Kidney (tissue), 14 donors: ENCODE measurements around the gene CFDP1. TPM values are rescaled to one million over a fixed set of nuclear protein-coding genes. Genes with fewer than 3 reads are reported as not detected.

Source experiments
- DNase-seq, 5 donors: peaks; one replicate each; pipeline ENCODE4 v3.0.0-alpha.2; 2013 to 2020
- FAIRE-seq: peaks from 2 replicates; lab custom pipeline; 2012; peaks lifted over from hg19 to GRCh38; lab: Jason Lieb, UNC
- H3K27ac ChIP-seq, 2 donors: one replicate each; pipeline ENCODE4 v1.7.0; 2013; ENCODE audit warnings: low read depth in 2 of 2, low read length in 2 of 2, inconsistent platforms in 1 of 2
- H3K27me3 ChIP-seq: one replicate; pipeline ENCODE4 v1.7.1; 2013; ENCODE audit warnings: low read length, inconsistent platforms; ENCODE audit not compliant: control insufficient read depth, insufficient read depth
- H3K36me3 ChIP-seq, 3 donors: one replicate each; pipeline versions ENCODE4 v1.7.0 to v1.7.1; 2013; ENCODE audit warnings: low read length in 3 of 3, control low read depth in 1 of 3, inconsistent platforms in 1 of 3; ENCODE audit not compliant: insufficient read depth in 3 of 3, control insufficient read depth in 2 of 3
- H3K4me1 ChIP-seq, 3 donors: one replicate each; pipeline versions ENCODE4 v1.7.0 to v1.7.1; 2013; ENCODE audit warnings: low read length in 3 of 3, inconsistent platforms in 1 of 3, low read depth in 1 of 3; ENCODE audit not compliant: control insufficient read depth in 2 of 3, insufficient read depth in 2 of 3
- H3K4me3 ChIP-seq, 3 donors: one replicate each; pipeline versions ENCODE4 v1.7.0 to v1.8.1; 2013; ENCODE audit warnings: low read length in 3 of 3, control low read depth in 1 of 3, inconsistent platforms in 1 of 3
- H3K9ac ChIP-seq, 3 donors: one replicate each; pipeline versions ENCODE4 v1.7.0 to v1.7.1; 2013; ENCODE audit warnings: low read length in 3 of 3, control low read depth in 1 of 3, inconsistent platforms in 1 of 3
- H3K9me3 ChIP-seq, 3 donors: one replicate each; pipeline versions ENCODE4 v1.7.0 to v1.7.1; 2013; ENCODE audit warnings: low read length in 3 of 3, control low read depth in 1 of 3, inconsistent platforms in 1 of 3; ENCODE audit not compliant: control insufficient read depth in 2 of 3, insufficient read depth in 1 of 3
- CTCF ChIP-seq: IDR thresholded peaks from 3 replicates; pipeline ENCODE4 v1.5.1; 2012; ENCODE audit warnings: mild to moderate bottlenecking, moderate library complexity, borderline replicate concordance; ENCODE audit not compliant: insufficient read depth; ENCODE audit errors: extremely low read depth
- intact Hi-C: fragments of 100-400 bp; cut with DNase I; formaldehyde crosslinking; loops from one replicate; pipeline ENCODE4 v1.11.1; 2022
- polyA plus RNA-seq: library from polyadenylated mRNA; stranded (reverse); fragments of 350-450 nt; fragmentation: Illumina TruSeq; extraction: RNeasy Lipid Tissue Mini Kit (QIAGEN cat#74804); gene quantifications from one replicate; pipeline ENCODE4 v1.2.3, GENCODE V29; 2014; ENCODE audit warnings: low read depth, low replicate concordance; ENCODE audit not compliant: insufficient read depth
- total RNA-seq: library from RNA; stranded (reverse); fragmentation: NEBNext Ultra II Directional; extraction: Animal tissue kit (Norgen Biotek cat#: 25700); gene quantifications from one replicate; pipeline ENCODE4 v1.2.1, GENCODE V29; 2021
- donor health status: control.
- donor health status: control.
- donor health status: control.
- donor health status: control.
- donor health status: control.
- donor health status: DM: yes; HTN: yes; CAD: no.
- donor health status: Normal renal cell carcinoma (clear cell type).

CFDP1 gene
- total and polyA plus RNA-seq, 2 donors from 2014 or later: 53.5 to 148 TPM

GRCh38 chr16:75380870-75381269 is 52.4 kb downstream of the CFDP1 start:
- Histone ChIP-seq H3K9ac (no peak overlapping the region), H3K36me3 (no peaks in the 10 kb centered on the region), H3K9me3 (no peaks in the 10 kb centered on the region), H3K4me3 (no peak overlapping the region), H3K4me1 (peaks cover 0 to 11% (median 10%) of the 10 kb centered on the region in 3 donors), H3K27ac (no peak overlapping the region), H3K27me3 (no peaks in the 10 kb centered on the region)
- no peak for DNase-seq
- TF ChIP-seq CTCF: no peak
- no peak for FAIRE-seq
- intact Hi-C loops: no loop called here

GRCh38 chr16:75379911-75380847 is 53.1 kb downstream of the CFDP1 start:
- no peak for TF ChIP-seq CTCF

GRCh38 chr16:75379339-75379738 is 54.0 kb downstream of the CFDP1 start:
- Histone ChIP-seq H3K4me1 (peaks cover 0 to 11% (median 10%) of the 10 kb centered on the region in 3 donors), H3K9me3 (no peaks in the 10 kb centered on the region), H3K36me3 (no peaks in the 10 kb centered on the region), H3K27ac (no peak overlapping the region), H3K9ac (no peak overlapping the region), H3K4me3 (no peak overlapping the region), H3K27me3 (no peaks in the 10 kb centered on the region)
- no peak for TF ChIP-seq CTCF
- FAIRE-seq: no peak
- intact Hi-C loops: no loop called here
- no peak for DNase-seq

More at GRCh38 chr16:75379911-75380847, 53.1 kb downstream of the CFDP1 start:
- no peaks in the 10 kb centered on the region for H3K36me3 ChIP-seq
- no peaks in the 10 kb centered on the region for H3K9me3 ChIP-seq
- H3K27ac ChIP-seq: no peak overlapping the region
- H3K4me3 ChIP-seq: no peak overlapping the region
- H3K27me3 ChIP-seq: no peaks in the 10 kb centered on the region
- H3K9ac ChIP-seq: no peak overlapping the region
- DNase-seq (no peak), FAIRE-seq (no peak)
- H3K4me1 ChIP-seq: peaks cover 0 to 11% (median 10%) of the 10 kb centered on the region in 3 donors
- intact Hi-C loops: no loop called here
